Islet precursor cell (in vitro differentiated cells): ENCODE data around the gene CASP9.
"Not testable (repeated sequence)": the region's sequence is repeated elsewhere in the genome, so short reads cannot be mapped to it uniquely, and the experiment has no call there.

Experiments used
- DNase-seq: peaks from one replicate; pipeline ENCODE4 v3.0.0-alpha.2; 2018

Gene CASP9

DNA sequence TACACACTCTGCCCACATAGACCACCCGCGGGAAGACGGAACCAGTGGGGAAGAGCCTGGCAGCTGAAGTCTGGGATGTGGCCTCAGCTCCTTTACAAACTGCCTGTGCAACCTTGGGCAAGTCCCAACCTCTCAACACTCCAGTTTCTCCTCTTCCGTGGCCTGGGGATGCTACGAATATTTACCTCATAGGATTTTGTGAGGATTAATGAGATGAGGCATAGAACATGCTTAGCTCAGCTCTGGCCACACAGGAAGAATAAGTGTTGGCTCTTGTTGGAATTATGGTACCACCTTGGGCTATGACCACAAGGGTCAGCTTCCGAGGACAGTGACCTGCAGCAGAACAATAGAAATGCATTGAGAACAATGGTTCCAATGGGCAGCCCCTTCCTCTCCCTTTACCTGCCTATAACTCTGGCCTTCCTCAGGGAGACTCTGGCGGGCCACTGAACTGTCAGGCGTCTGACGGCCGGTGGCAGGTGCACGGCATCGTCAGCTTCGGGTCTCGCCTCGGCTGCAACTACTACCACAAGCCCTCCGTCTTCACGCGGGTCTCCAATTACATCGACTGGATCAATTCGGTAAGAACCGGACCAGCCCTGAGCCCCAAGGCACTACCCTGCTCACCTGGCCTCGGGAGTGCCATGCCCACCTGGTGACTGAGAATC is 56.9 kb downstream of the CASP9 start:
- not testable (repeated sequence) for DNase-seq

DNA sequence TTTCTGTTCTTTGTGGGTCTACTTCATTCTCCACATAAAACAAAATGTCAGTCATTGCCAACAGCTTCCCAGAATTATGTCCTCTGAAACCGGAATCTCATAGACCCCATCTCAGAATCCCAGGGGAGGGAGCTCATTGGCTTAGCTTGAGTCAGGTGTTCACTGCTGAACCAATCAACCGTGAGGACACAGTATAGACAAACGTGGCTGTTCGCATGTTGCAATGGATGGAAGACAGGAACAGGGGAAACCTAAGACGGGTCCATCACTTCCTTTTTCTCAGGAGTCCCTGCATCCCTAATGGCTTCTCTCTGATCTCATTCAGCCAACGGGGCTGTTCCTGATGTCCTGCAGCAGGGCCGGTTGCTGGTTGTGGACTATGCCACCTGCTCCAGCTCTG is 58.3 kb downstream of the CASP9 start:
- no peak for DNase-seq

DNA sequence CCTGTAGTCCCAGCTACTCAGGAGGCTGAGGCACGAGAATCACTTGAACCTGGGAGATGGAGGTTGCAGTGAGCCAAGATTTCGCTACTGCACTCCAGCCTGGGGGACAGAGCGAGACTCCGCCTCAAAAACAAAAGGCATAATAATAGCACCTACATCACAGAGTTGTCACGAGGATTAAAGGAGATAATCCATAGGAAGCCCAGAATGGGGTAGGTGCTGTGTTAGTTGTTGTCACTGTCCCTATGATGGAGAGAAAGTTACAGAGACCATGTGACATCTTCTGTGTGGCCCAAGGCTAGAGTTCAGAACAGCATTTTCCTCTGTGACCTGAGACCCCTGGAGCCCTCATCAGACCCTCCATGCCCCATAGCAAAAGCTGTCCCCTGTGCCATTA is 60.1 kb downstream of the CASP9 start:
- not testable (repeated sequence) for DNase-seq

DNA sequence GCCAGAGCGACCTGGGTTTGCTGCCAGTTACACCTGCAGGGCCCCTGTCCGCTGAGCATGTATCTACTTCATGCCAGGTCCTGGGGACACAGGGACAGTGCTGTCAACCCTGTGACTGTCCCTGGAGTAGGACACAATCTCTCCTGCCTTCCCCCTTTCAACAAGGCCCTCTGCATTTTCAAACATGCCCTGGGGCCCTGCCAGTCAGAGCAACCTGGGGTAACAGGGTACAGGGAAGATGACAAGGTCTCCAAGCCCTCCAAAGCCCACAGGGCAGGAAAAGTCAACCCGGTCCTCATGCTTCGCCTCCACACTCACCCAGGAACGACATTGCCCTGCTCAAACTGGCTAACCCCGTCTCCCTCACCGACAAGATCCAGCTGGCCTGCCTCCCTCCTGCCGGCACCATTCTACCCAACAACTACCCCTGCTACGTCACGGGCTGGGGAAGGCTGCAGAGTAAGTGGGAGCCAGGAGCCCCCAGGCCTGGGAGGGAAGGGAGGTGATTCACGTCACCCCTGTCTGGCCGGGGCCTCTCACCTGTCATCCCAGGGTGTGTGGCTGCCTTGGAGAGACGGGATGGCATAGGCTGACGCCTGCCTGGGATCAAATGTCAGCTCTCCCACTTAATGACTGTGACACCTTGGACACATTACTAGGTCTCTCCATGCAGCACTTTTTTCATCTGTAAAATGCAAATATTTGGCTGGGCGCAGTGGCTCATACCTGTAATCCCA is 60.8 kb downstream of the CASP9 start:
- not testable (repeated sequence) for DNase-seq

DNA sequence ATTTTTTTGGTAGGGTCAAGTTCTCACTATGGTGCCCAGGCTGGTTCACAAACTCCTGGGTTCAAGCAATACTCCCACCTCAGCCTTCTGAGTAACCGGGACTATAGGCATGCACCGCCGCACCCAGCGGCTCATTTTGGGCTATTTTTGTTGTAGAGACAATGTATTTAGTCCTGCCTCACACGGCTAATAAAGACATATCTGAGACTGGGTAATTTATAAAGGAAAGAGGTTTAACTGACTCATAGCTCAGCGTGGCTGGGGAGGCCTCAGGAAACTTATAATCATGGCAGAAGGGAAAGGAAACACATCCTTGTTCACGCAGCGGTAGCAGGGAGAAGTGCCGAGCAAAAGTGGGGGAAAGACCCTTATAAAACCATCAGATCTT is 63.3 kb downstream of the CASP9 start:
- no peak for DNase-seq

DNA sequence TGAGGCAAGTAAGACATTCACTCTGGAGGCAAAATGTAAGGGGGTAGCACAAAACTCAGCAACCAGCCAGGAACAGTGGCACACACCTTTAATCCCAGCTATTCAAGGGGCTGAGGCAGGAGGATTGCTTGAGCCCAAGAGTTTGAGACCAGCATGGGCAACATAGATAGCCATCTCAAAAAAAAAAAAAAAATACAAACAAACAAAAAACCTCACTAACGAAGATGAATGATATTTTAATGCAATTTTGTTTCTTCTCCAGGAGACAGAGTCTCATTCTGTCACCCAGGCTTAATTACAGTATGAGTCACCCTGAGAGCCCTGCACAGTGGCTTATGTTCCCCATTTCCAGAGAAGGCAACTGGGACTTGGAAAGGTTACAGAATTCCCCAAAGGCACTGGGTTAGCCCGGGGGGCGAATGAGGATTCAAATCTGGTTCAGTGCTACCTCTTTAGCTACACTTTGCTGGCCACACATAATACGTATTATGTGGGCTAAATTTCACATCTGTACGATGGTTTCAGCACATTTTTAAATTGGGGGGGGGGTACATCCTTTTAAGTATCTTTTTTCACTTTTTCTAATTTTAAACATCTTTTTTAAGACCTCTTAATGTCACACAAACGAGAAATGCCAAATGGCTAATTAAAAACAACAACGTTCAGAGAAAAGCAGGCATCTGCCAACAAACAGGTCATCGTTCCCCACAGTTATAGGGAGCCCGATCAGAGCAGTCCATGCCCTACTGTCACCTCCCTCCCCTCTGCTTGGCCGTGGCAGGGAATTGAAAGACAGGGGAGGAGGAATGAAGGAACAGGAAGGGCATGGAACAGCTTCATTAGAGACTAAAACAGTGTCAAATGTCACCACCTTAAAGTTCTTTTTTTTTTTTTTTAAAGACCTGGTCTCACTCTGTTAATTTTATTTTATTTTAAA is 64.0 kb downstream of the CASP9 start:
- peak; percentile 65 for DNase-seq

DNA sequence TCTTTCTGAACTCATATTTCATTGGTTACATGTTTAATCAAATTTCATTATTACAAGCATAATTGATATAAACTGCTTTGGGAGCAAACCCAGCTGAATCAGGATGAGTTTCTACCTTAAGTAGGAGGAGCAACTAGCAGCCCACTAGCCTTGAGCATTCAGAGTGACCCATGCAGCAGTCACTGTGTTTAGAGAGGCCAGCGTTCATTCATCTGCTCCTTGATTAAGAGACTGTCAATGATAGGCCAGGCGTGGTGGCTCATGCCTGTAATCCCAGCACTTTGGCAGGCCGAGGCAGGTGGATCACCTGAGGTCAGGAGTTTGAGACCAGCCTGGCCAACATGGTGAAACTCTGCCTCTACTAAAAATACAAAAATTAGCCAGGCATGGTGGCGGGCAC is 65.6 kb downstream of the CASP9 start:
- not testable (repeated sequence) for DNase-seq

DNA sequence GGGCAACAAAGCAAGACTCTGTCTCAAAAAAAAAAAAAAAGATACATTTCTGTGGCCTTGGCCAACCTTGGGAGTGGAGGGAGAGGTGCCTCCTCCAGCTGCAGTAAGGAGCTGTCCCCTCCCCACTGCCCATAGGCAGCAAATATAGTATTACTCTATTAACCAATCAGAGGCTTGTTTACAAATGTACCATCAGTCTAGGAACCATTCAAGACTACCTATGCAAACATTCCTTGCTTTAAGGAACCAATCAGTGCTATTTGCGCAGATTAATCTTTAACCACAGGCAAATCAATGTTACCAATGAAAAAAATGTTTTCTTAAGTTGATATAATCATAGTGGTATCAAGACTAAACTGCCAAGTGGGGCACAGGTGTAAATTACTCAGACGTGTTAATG is 66.4 kb downstream of the CASP9 start:
- DNase-seq: no peak

DNA sequence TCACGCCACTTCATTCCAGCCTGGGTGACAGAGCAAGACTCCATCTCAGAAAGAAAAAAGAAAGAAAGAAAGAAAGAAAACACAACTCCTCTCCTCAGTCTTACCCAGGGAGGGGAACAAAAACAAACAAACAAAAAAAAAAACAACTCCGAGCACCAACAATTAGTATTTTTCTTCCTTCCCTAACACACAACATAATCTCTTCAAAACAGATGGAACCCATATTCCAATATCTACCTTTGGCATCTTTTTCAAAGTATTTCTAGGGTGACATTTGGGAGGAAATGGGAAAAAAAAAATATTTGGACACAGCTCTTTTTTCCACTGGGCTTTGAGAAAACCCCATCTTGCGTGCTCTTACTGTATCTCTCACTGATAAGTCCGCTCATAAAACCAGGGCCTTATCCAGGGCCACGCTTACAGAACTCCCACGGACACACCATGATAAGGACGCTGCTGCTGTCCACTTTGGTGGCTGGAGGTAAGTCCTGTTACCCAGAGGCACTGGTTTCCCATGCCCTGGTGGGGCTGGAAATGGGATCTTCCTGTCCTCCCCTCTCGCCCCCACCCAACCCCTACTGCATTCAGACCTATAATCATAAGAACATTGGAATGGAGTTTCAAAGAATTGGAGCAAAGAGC is 67.6 kb downstream of the CASP9 start, which contains the start of gene CELA2A:
Gene CELA2A (plus strand): TSS at position 420 of the 642 bp plus-strand sequence. CDS start 22 bp downstream, at position 442.
- DNase-seq: no peak

DNA sequence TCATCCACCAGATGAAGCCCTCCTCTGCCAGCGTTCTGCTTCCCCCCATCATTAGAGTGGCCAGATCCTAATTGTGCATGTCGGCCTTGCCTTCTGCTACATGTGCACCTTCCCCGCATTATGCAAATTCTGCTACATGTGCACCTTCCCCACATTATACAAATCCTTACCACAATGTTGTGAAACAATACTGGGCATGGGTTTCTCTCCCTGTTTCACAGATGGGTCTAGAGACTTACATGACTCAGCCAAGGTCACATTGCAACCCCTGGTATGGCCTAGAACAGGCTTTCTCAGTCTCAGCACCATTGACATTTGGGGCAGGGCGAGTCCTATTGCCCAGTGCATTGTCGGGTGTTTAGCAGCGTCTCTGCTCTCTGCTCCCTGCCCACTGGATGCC is 68.5 kb downstream of the CASP9 start:
- DNase-seq: no peak

DNA sequence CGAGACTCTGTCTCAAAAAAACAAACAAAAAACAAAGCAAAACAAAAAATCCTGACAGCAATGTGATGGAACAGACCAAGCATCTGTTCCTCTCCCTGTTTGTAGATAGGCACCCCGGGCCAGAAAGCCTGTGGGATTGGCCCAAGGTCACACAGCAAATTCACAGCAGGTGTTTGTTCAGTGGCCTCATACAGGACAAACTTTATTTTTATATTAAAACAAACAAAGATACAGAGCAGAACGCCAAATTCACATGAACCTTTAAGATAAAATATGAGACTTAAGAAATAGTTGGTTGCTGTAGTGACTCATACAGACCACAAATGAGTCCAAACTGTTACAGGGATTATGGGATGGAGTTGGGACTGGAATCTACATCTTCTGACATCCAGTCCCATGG is 69.8 kb downstream of the CASP9 start:
- DNase-seq: no peak

DNA sequence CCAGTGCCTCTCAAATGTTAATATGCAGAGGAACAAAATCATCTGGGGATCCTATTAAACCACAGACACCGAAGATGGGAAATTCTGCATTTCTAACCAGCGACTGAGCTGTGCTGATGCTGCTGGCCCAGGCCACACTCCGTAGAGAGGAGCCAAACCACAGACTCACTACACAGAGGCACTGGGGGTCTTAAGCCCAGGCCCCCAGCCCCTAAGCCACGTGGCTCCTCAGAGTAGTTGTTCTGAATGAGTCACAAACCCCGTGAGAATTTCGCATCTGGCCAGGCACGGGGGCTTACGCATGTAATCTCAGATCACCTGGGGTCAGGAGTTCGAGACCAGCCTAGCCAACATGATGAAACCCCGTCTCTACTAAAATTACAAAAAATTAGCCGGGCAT is 70.3 kb downstream of the CASP9 start:
- DNase-seq: no peak

DNA sequence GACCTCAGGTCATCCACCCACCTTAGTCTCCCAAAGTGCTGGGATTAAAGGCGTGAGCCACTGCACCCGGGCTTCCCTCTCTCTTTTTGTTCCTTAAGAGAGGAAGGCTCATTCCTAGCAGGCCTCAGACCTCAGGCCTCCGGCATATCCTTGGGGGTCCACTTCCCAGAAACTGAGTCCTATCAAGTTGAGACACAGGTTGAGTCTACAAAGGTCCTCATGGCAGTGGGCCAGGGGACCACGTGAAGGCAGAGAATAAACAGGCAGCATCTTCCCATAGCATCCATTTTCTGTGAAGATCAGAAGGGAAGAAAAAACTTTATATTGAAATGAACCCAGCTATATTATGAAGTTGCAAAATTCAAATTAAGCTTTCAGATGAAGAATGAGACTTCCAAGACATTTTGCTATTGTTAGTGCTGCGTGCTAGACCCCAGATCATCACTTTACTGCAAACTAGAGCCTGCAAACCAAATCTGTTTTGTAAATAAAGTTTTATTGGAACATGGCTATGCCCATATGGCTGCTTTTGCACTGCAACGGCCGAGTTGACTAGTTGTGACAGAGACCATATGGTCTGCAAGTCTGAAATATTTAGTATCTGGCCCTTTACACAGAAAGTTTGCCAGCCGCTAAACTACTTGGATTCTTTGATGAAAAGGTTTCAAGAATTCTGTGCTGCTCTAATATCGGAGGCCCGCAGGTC is 71.0 kb downstream of the CASP9 start:
- DNase-seq: no peak

DNA sequence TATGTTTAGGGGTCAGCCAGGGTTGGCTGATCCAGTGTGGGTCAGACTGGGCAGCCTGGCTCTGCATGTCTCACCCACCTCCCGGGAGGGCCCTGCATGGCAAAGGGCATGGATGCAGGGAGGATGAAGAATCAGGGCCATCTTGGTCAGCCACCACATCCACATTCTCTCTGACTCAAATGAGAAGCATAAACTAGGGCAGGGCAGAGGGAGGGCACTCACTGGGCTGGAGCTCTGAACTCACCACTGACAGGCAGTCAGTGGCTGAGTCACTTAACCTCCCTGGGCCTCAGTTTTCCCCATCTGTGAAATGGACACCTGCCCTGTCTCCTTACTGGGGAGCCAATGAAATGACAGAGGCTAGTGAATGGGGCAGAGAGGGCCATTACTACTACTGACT is 71.8 kb downstream of the CASP9 start:
- no peak for DNase-seq

DNA sequence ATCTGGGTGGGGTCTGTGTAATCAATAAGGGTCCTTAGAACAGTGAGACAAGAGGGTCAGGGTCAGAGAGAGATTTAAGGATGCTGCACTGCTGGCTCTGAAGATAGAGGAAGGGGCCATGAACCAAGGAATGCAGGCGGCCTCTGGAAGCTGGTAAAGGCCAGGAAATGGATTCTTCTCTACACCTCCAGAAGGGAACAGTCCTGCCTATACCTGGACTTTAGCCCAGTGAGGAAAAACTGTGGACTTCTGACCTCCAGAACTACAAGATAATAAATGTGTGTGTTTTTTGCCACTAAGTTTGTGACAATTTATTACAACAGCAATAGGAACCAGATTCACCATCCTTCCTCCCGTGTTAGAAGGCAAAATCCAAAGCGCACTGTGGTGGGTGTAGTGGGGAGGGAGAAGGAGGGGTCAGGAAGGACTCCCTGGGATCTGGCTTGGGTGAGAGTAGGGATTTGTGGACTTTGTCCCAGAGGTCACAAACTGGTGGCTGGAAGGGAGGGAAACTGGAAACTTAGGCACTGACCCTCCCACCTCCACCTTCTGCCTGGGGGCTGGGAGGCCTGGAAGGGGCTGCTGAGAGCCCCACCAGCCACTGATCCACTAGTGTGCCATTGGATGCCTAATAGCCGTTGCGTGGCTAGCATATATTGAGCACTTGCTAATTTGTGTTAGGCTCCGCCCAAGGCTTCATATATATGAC is 72.8 kb downstream of the CASP9 start:
- DNase-seq: no peak

DNA sequence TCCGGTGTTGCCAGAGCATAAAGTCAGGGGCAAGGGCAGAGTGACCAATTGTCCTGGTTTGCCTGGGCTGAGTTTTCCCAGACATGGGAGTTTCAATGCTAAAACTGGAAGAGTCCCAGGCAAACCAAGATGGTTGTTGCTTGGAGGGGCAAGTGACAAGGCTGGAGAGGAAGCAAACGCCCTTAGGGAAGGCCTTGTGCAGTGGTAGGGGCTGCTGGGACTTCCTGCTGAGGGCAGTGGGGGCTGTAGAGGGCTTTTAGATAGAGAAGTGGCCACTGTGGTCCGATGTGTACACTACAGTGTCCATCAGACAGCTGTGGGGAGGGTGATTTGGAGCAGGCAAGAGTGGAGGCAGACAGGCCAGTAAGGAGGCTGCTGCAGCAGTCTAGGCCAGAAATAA is 74.4 kb downstream of the CASP9 start:
- DNase-seq: no peak

DNA sequence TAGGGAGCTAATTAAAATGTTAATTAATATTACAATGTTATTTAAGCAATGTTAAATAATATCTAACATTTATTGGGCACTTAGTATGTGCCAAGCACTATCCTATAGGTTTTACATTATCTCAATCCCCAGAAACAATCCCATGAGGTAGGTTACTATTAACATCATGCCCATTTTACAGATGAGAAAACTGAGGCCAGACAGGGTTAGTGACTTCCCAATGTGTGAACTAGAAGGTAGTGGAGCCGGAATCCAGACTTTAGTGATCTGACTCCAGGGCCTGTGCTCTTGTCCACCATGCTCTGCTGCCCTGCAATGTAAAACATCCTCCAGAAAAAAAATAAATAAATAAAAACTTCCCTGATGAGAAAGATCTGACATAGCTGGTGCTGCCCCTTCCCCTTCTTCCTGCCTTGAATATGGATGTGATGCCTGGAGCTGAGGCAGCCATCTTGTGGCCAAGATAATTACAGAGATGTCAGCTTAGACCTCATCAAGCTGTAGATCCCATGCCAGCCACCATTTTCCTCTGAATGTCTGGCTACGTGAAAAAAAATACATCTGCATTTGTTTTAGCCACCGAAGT is 75.0 kb downstream of the CASP9 start:
- DNase-seq: no peak

DNA sequence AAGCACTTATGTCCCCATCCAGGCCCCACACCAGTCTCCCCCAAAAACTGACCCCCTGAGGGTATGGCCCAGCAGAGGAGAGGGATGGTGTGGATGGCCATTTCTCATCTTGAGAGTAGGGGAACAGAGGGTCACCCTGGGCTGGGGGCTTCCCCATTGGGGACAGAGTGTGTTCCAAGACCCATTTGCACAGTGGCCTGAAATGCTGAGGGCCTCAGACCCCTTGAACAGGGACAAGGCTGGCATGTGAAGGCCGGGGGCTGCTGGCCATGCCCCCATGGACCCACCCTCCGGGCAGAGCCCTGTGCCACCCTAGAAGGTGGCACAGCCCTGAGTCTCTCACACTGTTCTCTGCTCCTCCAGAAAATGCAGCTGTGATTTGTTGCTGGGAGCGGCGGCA is 77.8 kb downstream of the CASP9 start:
- DNase-seq: no peak

DNA sequence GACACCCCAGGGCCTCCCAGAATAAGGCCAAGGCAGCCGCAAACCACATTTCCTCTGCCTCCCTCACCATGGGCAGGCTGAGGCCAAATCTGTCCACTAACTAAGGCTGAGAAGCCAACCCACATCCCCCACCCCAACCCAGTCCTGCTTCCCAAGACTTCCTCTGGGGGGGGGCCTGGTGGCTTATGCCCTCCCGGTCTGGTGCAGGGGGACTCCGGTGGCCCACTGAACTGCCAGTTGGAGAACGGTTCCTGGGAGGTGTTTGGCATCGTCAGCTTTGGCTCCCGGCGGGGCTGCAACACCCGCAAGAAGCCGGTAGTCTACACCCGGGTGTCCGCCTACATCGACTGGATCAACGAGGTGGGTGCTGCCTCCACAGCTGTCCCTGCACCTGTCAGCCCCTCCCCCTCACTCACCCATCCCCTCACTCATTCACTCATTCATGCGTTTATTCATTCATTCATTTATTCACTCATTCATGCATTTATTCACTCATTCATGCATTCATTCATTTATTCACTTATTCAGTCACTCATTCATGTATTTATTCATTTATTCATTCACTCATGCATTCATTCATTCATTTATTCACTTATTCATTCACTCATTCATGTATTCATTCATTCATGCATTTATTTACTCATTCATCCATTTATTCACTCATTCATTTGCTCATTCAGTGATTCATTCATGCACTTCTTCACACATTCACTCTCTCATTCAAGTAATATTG is 78.5 kb downstream of the CASP9 start:
- DNase-seq: no peak
